ENCODE results near the gene FAM170B. TPM values are rescaled to one million over a fixed set of nuclear protein-coding genes. Genes with fewer than 3 reads are reported as not detected.

The FAM170B gene
- total RNA-seq, 1 donor from 2014 or later = not detected

GRCh38 chr10:49131507-49132361, 2.1 kb downstream of the FAM170B start:
- no peak for DNase-seq (ENCODE audit: extremely low read depth, low read depth, low spot score)

GRCh38 chr10:49129376-49129775, 4.4 kb downstream of the FAM170B start:
- no peak for DNase-seq (ENCODE audit: extremely low read depth, low read depth, low spot score)

GRCh38 chr10:49128854-49129253, 5.0 kb downstream of the FAM170B start:
- DNase-seq (ENCODE audit: extremely low read depth, low read depth, low spot score) = no peak

GRCh38 chr10:49123981-49124950, 9.6 kb downstream of the FAM170B start:
- DNase-seq (ENCODE audit: extremely low read depth, low read depth, low spot score) = no peak

- DNase-seq (ENCODE audit: extremely low read depth, low read depth, low spot score) = no peak
These were observed 12.9 kb downstream of the FAM170B start for GRCh38 chr10:49120911-49121310.

GRCh38 chr10:49119746-49120145, 14.1 kb downstream of the FAM170B start:
- no peak for DNase-seq (ENCODE audit: extremely low read depth, low read depth, low spot score)

GRCh38 chr10:49118430-49119074, 15.3 kb downstream of the FAM170B start:
- no peak for DNase-seq (ENCODE audit: extremely low read depth, low read depth, low spot score)

- DNase-seq (ENCODE audit: extremely low read depth, low read depth, low spot score) = no peak
These were observed 16.3 kb downstream of the FAM170B start for GRCh38 chr10:49117376-49118070.

GRCh38 chr10:49116509-49117375, 17.1 kb downstream of the FAM170B start:
- no peak for DNase-seq (ENCODE audit: extremely low read depth, low read depth, low spot score)

- DNase-seq (ENCODE audit: extremely low read depth, low read depth, low spot score) = no peak
These were observed 17.9 kb downstream of the FAM170B start for GRCh38 chr10:49115796-49116508.

- DNase-seq (ENCODE audit: extremely low read depth, low read depth, low spot score) = no peak
These were observed 18.6 kb downstream of the FAM170B start, which contains the start of gene VSTM4 for GRCh38 chr10:49115015-49115795. VSTM4 (minus strand) TSS chr10:49115522; CDS start chr10:49115485, 37 bp downstream.

GRCh38 chr10:49114718-49115014, 19.2 kb downstream of the FAM170B start:
- no peak for DNase-seq (ENCODE audit: extremely low read depth, low read depth, low spot score)

GRCh38 chr10:49113741-49114141, 20.1 kb downstream of the FAM170B start:
- DNase-seq (ENCODE audit: extremely low read depth, low read depth, low spot score) = no peak

- no peak for DNase-seq (ENCODE audit: extremely low read depth, low read depth, low spot score)
These were observed 21.0 kb downstream of the FAM170B start for GRCh38 chr10:49112851-49113250.

GRCh38 chr10:49112098-49112497, 21.7 kb downstream of the FAM170B start:
- no peak for DNase-seq (ENCODE audit: extremely low read depth, low read depth, low spot score)

GRCh38 chr10:49111320-49111698, 22.5 kb downstream of the FAM170B start:
- no peak for DNase-seq (ENCODE audit: extremely low read depth, low read depth, low spot score)

- no peak for DNase-seq (ENCODE audit: extremely low read depth, low read depth, low spot score)
These were observed 23.0 kb downstream of the FAM170B start for GRCh38 chr10:49110684-49111319.
